ENCODE data around the gene FHIT.

The FHIT gene

GRCh38 chr3:60229502-60229901 lies 1021.8 kb downstream of the FHIT start:
- DNase-seq = no peak

GRCh38 chr3:60228823-60229222 lies 1022.4 kb downstream of the FHIT start:
- no peak for DNase-seq

- no peak for DNase-seq
Measured at GRCh38 chr3:60226912-60227311, 1024.3 kb downstream of the FHIT start.

- DNase-seq = no peak
Measured at GRCh38 chr3:60225848-60226247, 1025.4 kb downstream of the FHIT start.

GRCh38 chr3:60220768-60221167 lies 1030.5 kb downstream of the FHIT start:
- no peak for DNase-seq

- no peak for DNase-seq
Measured at GRCh38 chr3:60219501-60219900, 1031.8 kb downstream of the FHIT start.

GRCh38 chr3:60217156-60217911 lies 1033.9 kb downstream of the FHIT start:
- DNase-seq = no peak

GRCh38 chr3:60216462-60217075 lies 1034.7 kb downstream of the FHIT start:
- no peak for DNase-seq

- DNase-seq = no peak
Measured at GRCh38 chr3:60215946-60216345, 1035.3 kb downstream of the FHIT start.

GRCh38 chr3:60207905-60208304 lies 1043.3 kb downstream of the FHIT start:
- DNase-seq = no peak

GRCh38 chr3:60206206-60206605 lies 1045.0 kb downstream of the FHIT start:
- no peak for DNase-seq

- peak; percentile 70 for DNase-seq
Measured at GRCh38 chr3:60202052-60202726, 1049.1 kb downstream of the FHIT start.

GRCh38 chr3:60199306-60199705 lies 1051.9 kb downstream of the FHIT start:
- no peak for DNase-seq

- DNase-seq = no peak
Measured at GRCh38 chr3:60198179-60198720, 1053.0 kb downstream of the FHIT start.

GRCh38 chr3:60192297-60193114 lies 1058.7 kb downstream of the FHIT start:
- no peak for DNase-seq

- DNase-seq = no peak
Measured at GRCh38 chr3:60190073-60190472, 1061.2 kb downstream of the FHIT start.

GRCh38 chr3:60189304-60189703 lies 1061.9 kb downstream of the FHIT start:
- DNase-seq = no peak

- DNase-seq = no peak
Measured at GRCh38 chr3:60188803-60189202, 1062.4 kb downstream of the FHIT start.

GRCh38 chr3:60187343-60187742 lies 1063.9 kb downstream of the FHIT start:
- no peak for DNase-seq

- DNase-seq = no peak
Measured at GRCh38 chr3:60186359-60186758, 1064.9 kb downstream of the FHIT start.

GRCh38 chr3:60185161-60185560 lies 1066.1 kb downstream of the FHIT start:
- no peak for DNase-seq

GRCh38 chr3:60182697-60183096 lies 1068.6 kb downstream of the FHIT start:
- no peak for DNase-seq

Data from NCI-H510A treated with DMSO at 0.1 percent for 48 hours (cell line).